GM19240 (cell line): Measurements from ENCODE around the gene IL1RAPL2.

Source experiments
- DNase-seq: peaks from one replicate; pipeline ENCODE4 v3.0.0; 2011; ENCODE audit warnings: low spot score; ENCODE audit not compliant: insufficient read length

Gene IL1RAPL2

DNA sequence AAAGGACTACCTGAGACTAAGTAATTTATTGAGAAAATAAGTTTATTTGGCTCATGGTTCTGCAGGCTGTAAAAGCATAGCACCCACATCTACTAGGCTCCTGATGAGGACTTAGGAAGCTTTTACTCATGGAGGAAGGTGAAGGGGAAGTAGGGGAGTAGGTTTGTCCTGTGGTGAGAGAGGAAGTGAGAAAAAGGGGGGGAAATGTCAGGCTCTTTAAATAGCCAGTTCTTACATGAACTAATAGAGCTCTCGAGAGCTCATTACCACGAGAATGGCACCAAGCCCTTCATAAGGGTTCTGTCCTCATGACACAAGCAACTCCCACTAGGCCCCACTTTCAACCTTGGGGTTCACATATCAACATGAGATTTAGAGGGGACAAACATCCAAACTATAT, 1130.9 kb downstream of the IL1RAPL2 start:
- DNase-seq, result no peak

DNA sequence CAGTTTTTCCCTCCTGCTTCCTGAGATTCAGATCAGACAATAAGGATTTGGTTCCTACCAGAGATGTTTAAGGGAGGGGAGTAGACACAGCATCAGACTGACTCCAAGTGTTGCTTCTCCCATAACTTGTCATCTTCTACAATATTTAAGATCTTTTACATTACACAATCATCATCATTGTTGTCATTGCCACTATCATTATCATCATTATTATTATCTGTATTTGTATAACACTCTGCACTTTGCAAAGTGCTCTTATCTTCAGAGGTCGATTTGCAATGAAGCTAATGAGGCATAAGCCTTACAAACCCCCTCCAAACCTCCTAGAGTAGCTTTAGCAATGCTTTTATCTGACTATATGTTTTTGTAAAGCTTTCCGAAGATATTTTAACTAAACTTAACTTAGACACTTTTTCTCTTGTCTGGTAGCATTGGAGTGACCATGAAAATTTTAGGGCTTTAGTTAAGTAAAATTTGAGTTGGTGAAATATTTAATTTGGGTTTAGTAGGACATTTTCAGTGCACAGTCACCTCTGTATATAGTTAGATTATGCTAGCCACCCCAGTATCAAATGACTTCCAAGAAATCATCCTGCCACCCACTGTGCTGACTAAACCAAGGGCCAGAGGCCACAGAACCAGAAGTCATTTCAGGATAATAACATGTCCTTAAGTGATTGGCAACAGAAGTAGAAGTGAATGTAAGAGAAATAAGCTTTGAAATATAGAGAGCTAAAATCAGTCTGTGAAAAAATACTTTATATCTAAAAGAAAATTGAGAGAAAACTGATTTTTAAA, 1132.2 kb downstream of the IL1RAPL2 start:
- no peak for DNase-seq

DNA sequence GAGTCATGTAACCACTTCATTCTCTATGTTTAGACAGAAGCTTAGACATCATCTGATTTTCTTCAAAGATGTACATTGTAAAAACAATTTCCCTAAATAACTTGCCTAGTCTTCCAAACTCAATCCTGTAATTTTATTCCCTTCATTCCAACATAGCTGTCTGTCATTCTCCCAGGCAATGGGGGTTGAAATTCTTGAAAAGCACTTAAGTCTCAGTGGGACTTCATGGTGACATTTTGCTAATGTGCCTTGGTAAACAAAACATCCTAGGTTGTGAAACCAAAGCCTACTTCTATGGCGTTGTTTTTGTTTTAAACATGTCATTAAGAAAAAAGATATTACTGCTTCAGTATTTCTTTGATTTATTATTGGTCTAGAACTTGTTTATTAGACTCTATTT, 1134.3 kb downstream of the IL1RAPL2 start:
- no peak for DNase-seq

DNA sequence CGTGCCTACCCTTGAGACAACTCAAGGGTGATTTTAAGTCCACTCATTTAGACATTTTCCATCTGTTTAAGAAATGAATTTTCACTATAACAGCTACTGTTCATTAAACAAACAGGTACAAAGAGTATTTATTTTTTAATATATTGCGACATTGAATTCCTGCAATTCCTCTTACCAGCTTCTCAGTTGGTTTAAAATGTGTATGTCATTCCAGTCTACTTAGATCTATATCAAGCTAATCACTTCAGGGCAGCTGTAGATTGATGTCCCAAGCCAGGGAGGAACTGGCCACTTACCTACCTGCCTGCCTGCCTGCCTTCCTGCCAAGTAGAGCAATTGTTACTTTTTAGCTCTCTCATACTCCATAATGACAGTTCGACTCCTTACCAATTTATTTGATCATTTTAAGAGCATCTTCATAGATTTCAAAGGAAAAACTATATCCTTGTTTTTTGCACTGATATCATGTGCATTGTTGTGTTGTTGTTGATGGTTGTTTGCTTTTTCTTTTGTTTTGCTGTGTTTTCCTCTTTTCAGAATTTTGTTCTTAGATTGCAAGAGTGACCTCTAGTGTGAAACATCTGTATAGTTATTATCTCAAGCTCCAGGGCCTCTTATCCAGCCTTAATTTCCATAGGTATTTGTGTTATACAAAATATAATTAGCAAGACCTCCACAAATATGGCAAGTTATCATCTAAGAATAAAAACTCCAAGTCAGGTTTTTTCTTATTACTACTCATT, 1135.5 kb downstream of the IL1RAPL2 start:
- no peak for DNase-seq

DNA sequence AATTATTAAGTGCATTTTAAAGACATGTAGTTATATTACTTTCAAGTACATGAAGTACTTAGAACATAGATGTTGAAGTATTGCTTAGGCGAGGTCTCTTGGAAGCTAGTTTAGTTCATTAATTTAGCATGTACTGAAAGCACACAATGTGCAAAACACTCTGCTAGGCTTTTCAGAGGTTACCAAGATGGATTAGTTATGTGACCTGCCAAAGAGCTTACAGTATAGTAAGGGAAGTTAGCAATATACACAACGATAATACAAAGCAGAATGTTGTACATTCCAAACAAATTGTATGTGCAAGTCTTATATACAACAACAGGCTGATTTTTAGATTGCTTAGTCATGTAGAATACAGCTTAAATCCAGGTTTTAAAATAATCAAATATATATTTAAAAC, 1137.9 kb downstream of the IL1RAPL2 start:
- DNase-seq, result no peak

DNA sequence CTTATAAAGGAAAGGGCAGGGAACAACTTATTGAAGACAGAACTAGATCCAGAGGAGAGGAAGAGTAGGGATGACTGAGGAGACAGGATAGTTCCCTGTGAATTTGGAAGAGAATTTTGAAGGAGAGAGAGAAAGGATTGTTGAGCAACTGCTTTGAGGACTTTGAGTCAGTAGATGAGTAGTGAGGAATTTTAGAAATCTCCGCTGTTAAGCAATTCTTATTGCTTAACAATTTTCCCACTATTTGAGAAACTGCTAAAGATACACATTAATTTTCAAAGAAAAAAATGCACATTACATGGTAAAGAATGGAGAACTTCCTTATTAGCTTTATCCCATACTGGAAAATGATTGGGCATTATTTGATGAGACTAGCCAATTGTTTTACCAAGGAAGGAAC, 1140.0 kb downstream of the IL1RAPL2 start:
- DNase-seq, result no peak

GRCh38 chrX:105711805-105712204, 1145.8 kb downstream of the IL1RAPL2 start:
- no peak for DNase-seq

DNA sequence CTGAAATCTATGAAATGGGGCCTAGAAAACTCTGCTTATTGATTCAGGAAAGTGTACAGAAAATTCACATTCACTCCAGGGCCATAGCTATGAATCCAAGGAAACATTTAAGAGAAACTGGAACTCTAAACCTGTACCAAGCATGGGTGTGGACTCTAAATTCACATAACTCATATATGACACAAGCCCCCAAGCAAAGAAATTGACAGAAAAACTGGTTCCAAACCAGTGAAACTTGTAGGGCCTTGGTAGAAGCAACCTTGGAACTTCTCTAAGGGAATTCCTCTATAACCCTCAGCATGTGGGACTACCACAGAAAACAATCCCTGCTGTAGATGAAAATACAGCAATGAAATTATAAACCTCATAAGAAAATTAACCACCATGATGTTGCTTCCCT, 1149.7 kb downstream of the IL1RAPL2 start:
- no peak for DNase-seq

- DNase-seq, result no peak
Observed at GRCh38 chrX:105723966-105724735, 1158.2 kb downstream of the IL1RAPL2 start.

GRCh38 chrX:105725228-105725627, 1159.2 kb downstream of the IL1RAPL2 start:
- DNase-seq, result no peak

DNA sequence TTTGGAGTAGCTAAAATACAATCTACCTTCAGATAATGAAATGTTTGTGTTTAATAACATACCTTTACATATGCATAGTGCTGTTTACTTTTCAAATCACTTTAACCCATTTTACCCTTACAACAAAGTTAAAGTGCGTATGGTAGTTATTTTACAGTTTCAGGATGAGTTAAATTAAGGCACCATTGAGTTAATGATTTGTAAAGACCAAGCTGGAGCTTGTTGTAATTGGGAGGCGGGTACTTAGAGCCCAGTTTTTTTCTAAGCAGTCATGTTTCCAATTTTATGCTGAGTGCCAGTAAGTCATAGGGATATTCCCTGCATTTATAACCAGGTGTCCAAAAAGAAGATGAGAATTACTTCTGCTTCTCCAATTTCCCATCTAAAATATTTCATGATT, 1172.2 kb downstream of the IL1RAPL2 start:
- DNase-seq, result no peak

GRCh38 chrX:105744291-105744690, 1178.3 kb downstream of the IL1RAPL2 start:
- no peak for DNase-seq

DNA sequence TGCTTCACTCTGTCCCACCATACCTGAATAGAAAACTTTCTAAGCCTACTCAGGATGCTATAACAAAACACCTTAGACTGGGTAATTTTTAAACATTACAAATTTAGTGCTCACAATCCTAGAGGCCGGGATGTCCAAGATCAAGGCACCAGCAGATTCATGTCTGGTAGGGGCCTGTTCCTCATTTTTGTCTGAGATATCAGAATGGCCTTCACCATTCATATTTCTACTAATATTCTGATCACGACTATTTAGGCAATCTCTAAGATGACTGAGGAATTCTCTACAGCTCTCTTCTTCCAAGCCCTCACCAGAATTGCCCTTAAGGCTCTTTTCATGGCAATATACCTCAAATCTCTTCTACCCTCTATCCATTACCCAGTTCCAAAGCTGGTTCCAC, 1178.9 kb downstream of the IL1RAPL2 start:
- no peak for DNase-seq

- DNase-seq, result no peak
Observed at GRCh38 chrX:105745863-105746262, 1179.9 kb downstream of the IL1RAPL2 start.

- DNase-seq, result no peak
Observed at GRCh38 chrX:105752338-105752956, 1186.4 kb downstream of the IL1RAPL2 start.

DNA sequence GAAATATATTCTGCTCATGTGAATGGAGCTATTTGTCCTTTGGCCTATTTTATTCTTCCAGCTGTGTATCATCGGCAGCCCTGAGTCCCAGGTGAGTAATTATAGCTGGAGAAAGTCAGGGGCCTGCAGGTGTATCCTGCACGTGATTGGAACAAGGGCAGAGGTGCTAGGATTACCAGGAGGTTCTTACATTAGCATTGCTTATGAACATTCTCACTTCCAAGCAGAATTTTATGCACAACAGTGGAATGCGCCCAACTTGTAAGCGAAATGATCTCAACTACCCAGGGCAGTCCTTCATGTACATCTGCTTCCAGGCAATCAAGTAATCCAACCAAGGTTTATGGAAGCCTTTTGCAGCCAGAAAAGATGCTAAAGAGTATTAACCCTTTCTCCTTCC, 1187.4 kb downstream of the IL1RAPL2 start:
- no peak for DNase-seq

GRCh38 chrX:105754286-105754964, 1188.4 kb downstream of the IL1RAPL2 start:
- no peak for DNase-seq

GRCh38 chrX:105755109-105755508, 1189.1 kb downstream of the IL1RAPL2 start:
- no peak for DNase-seq

DNA sequence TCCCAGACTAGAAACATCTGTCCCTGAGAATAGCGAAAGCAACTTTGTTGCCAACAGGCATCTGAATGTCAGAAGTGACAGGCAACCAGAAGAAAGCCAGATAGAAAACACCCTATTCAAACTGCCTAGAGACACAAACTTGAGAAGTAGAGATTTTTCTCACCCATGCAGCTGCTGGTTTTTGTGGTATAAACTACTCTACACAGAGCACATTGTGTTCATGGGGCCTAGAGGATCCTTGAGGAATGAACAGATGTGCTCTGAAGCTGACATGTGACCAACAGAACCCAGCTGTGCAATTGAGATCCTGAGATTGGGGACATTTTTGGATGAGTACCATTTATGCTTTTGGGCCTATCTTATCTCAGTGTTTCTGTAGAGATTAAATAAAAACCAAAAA, 1192.8 kb downstream of the IL1RAPL2 start:
- DNase-seq, result no peak

DNA sequence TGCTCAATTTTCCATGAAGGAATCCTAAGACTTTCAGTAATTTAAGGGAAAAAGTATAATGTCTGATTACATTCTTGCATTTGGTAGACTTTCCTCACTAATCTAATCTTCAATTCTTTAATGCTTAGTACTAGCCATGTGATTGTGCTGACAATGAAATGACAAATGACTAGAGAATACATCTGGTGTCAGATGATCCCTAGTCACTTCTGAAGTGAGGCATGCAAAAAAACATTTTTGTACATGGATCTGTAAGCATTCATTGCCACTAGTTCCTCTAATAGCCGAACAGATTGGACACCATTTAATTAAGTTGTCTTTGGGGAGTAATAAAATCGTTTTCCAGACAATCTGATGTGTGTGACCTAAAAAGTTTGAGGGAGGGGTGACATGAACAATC, 1193.6 kb downstream of the IL1RAPL2 start:
- DNase-seq, result no peak

DNA sequence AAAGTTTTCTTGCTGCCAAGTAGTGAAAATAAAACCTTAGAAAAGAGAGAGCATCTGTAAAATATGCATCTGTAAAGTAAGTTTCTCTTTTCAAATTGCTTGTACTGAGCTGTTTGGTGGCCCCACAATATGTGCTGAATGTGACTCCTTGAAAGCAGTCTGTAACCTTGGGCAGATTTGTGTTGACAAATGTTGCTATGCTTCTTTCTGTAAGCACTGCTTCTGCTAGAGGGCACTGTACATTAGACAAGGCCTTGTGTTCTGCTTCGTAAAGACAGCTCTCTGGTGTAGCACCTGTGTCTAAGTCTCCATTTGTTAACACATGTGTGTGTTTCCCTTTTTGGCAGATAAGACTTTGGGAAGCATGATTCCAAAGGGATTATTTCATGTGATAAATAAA, 1199.7 kb downstream of the IL1RAPL2 start:
- DNase-seq, result no peak
